GM19351 (cell line): ENCODE data around the gene GLRA1.
"Not testable (repeated sequence)": the region's sequence is repeated elsewhere in the genome, so short reads cannot be mapped to it uniquely, and the experiment has no call there.

Experiments used
- ATAC-seq: cut with Tn5 transposase; IDR thresholded peaks from one replicate; pipeline ENCODE4 v1.9.1; 2021; ENCODE audit warnings: mild to moderate bottlenecking, moderate library complexity; ENCODE audit not compliant: unreplicated experiment

The GLRA1 gene

DNA sequence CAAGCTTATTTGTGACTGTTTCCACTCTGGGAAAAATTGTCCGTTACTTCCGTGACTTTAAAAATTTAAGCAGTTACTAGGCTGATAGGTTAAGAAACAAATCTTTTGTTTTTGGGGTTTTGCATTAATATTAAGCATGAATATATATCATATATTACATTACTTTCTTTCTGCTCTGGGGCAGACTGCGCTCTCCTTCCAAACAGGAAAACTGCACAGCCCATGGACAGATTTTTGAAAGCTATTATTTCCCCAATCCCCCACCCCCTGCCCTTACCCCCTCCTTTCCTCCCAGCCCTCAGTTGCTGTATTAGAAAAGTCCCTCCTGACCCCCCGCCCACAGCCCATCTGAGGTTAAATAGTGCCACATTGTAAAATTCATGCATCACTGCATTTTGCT lies 102.5 kb downstream of the GLRA1 start:
- ATAC-seq: no peak

DNA sequence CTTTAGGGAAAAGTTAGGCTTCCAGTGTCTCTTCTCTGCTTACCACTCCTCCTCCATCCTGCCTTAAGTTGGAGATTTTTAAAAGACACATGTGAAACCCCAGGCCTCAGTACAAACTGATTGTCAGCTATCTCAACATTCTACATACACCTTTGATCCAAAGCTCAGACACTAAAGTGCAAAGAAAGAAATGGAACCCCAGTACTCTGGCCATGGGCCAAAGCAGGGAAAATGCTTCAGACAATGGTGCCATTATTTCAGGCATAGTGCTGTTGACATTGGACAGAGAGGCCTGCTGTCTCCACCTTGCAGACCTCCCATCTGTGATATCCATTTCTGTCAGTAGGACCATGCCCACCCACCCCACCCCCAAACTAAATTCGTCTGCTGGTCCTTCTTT lies 103.7 kb downstream of the GLRA1 start:
- no peak for ATAC-seq

DNA sequence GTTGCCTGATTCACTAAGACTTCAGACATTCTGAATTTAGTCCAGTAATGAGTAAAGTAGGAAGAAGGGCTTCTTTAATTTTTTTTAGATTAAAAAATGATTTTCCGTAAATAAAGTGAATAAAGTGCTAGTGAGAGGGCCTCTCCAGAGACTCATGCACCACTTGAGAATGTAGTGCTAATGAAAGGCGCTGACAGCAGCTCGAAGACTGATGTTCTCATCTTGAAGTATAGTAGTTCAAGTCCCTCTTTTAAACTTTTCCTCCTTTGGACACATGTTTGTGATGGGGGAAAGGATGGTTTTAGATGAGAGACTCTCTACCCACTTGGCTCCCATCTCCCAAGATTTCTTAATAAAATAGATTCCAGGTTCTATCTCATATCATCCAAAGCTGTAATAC lies 104.4 kb downstream of the GLRA1 start:
- ATAC-seq: no peak

DNA sequence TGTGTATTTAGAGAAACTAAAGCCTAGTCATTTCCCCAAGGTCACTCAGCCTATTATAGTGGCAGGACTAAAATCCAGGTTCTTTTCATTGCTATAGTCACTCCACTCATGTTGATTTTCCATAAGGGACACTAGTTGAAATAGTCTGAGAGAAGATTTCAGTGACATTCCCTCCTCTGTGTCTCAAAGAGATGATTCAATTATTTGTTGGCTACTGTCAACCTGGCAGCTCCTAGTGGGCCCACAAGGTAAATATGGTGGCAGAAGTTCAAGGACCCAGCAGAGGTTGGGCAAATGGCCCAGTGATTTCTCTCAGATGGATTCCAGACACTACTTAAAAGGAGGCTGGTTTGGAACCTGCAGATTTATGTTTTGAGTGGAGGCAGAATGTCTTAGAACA lies 104.8 kb downstream of the GLRA1 start:
- no peak for ATAC-seq

DNA sequence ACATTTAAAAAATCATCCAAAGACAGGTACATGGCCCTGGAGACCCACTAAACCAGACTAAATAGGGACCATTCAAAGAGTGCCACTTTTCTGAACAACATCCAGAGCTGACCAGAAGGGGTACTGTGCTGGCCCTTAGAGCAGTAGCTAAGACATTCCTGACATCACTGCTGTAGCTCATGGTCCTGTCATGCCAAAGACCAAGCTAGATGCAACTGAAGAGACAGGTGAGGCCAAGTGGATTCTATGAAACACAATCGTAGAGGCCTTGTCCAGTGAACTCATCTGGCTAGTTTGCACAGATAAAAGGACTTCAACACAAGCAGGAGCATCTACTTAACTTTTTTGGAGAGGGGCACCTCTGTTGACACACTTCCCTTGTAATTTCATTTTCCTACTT lies 109.6 kb downstream of the GLRA1 start:
- ATAC-seq: no peak

DNA sequence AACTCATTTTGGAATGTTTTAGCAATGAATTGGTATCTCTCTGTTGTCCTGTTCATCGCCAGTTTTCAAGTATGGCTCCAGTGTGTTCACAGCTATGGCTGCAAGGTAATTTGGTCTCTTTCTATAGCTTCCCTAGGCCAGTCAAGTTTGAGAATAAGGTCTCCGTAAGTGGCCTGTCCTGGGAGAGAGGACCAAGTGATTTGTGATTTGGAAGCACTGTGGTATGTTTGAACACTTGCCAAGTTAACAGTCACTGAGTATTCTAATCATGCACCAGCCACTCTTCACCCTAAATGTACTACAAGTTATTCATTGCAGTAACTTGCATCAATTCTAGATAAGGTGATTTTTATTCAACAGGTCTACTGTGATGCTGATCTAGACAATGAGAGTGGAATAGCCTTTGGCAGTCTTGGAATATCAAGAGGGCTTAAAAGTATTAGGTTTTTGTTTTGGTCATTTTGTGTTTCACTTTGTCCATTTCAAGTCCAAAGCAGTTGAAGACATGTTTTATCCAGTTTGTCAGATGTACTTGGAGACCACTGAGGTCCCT lies 111.8 kb downstream of the GLRA1 start:
- no peak for ATAC-seq

DNA sequence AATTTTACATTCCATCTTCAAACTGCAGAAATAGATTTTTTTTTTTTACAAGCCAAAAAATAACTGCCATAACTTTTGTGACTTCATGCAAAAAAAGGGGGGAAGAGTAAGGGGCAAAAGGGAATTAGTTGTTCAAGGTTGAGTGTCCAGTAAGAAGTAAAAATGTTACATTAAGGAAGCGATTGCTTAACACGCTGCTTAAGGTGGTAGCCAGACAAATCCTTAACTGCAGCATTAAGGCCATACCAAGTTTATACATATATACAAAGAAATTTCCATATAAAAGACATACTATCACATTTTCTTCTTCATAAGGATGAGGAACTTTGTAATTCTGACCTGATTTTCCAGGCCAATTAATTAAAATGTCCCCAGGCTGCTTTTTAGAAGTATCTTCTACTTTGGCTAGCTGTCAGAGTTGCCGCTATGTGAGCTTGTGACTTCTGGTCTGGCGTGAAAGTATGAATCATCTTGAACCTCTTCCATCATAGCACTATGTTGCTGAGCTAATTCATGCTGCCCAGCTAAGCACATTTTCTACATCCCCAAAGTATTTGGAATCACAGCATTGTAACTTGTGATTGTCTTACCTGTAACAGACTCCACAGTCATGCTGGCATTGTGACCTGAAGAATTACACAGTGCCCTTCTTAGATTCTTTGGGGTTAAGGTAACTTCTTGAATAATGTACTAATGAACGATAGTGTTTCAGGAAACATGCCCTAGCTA lies 112.9 kb downstream of the GLRA1 start:
- no peak for ATAC-seq

DNA sequence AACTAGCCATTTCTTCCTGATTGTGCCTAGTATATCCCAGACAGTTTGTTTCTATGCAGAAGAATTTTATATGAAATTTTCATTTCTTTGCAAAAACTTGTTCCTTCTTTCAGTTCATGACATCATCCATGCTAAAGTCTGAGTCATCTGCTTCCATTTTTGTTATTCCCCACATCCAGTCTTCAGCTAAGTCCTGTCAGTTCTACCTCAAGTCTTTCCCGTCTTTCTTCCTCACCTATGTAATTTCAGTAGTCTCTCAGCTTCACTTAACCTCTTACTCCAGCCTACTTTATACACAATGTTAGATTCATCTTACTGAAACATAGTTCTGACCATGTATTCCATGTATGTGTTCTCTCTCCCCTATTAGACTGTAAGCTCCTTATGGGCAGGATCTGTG lies 113.8 kb downstream of the GLRA1 start:
- no peak for ATAC-seq

DNA sequence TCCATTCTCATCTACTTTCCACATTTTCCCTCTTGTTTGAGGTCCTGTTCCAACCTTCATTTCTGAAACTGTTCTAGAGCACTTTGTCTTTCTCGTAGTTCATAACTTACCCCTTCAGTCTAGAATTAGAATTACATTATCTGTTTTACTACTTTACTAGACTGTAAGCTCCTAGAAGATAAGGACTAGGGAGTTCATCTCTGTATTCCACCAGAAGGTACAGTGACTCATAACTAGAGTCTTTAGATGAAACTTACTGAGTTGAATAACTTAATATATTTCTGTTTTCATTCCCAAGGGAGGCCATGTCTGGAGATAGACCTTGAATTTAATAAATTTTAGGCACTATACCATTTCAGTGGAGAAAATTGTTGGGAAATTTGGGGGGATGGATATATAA lies 114.2 kb downstream of the GLRA1 start:
- ATAC-seq: no peak

DNA sequence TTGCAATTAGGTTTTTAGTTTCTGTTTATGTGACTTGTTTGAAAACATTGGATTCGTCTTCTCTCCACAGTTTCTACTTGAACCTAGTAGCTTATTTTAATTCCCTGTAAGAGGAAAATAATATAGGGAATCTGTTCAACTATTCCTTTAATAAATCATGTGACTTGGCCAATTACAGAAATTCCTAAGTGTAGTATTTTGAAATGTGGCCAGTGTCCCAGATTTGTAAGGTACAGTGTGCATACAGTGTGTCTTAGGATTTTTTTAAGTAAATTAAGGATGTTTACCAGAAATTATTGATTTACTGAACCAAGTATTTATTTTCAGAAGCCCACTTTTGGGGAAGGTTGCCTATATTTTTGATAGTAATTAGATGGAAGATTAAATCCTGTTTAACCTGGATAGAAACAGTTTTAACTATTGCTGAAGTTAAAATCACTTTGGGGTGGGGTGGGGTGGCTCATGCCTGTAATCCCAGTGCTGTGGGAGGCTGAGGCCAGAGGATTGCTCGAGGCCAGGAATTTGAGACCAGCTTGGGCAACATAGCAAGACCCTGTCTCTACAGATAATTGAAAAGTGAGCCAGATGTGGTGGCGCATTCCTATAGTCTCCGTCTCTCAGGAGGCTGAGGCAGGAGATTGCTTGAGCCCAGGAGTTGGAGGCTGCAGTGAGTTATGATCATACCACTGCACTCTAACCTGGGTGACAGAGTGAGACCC lies 116.0 kb downstream of the GLRA1 start:
- no peak for ATAC-seq

DNA sequence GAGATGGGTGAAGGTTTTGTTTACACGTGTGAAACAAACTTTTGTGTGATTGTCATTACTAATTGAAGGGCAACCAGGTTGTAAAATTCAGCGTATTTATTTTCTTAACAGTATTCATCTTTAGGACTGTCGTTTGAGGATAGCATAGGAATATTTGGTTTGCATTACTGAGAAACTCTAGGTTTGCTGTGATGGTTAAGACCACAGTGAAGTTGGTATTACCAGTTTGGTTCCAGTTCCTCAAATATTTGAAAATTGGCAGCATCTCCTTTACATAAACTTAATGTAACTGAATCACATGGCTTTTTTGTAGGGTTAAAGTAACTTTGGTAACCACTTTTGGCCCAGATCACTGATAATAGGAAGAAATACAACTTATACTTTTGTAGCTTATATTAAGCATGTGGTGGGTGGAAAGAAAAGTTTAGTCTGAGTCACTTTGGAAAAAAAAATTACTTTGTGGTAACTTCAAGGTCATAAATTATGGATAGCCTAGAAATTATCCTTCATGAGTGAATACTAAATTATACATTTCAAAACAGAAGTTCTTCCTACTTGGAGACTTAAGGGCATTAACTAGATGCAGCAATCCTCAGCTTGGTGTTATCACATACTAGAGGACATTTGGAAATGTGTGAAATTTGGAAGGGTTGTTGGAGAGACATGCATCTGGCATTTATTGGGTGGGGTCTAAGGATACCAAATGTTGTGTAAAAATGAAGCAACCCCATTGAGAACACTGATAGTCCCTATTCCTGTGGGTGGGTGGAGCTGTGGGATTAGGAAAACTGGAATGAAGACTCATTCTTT lies 119.0 kb downstream of the GLRA1 start:
- no peak for ATAC-seq

DNA sequence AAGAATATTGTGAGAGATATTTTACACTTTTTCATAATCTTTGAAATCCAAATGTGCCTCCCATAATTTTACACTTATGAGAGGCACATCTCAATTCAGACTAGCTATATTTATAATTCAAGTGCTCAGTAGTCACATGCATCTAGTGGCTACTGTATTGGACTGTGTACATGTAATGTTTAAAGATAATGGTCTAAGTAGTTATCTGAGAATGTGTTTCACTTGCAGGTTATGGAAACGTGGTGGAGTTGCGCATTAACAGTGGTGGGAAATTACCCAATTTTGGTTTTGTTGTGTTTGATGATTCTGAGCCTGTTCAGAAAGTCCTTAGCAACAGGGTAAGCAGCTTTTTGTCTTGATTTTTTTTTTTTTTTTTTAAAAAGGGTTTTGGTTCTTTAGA lies 124.1 kb downstream of the GLRA1 start:
- ATAC-seq: no peak

DNA sequence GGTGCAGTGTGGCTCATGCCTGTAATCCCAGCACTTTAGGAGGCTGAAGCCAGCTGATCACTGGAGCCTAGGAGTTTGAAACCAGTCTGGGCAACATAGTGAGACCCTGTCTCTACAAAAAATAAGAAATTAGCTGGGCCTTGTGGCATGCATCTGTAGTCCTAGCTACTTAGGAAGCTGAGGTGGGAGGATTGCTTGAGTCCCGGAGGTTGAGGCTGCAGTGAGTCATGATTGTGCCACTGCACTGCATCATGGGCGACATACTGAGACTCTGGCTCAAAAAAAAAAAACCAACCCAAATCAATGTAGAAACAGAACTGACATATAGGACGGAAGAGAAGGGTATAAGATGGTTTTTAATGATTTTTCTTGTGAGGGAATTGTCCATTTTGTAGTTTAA lies 125.2 kb downstream of the GLRA1 start:
- ATAC-seq: no peak

DNA sequence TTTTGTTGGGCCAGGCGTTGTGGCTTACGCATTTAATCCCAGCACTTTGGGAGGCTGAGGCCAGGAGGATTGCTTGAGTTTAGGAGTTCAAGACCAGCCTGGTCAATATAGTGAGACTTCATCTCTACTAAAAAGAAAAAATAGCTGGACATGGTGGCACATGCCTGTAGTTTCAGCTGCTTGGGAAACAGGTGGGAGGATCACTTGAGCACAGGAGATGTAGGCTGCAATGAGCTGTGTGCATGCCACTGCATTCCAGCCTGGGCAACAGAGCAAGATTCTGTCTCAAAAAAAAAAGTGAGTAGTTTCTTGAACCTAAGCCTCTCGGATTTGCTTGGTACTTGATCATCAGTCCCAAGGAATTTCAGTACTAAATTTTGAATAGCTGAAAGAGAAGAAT lies 126.0 kb downstream of the GLRA1 start:
- no peak for ATAC-seq

DNA sequence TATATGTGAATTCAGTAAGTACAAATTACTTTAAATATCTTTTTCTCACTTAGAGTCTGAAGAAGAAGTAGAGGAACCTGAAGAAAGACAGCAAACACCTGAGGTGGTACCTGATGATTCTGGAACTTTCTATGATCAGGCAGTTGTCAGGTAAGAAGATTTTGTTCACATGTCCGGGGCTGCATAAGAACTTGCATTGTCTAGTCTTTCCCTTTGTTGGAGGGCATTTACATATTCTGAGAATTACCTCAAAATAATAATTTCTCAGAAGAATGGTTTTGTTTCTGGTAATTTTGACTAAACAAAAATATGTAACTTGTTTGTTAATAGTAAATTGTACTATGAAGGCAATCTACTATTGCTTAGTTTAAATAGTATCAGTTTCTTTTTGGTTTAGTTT lies 129.2 kb downstream of the GLRA1 start:
- ATAC-seq: no peak

DNA sequence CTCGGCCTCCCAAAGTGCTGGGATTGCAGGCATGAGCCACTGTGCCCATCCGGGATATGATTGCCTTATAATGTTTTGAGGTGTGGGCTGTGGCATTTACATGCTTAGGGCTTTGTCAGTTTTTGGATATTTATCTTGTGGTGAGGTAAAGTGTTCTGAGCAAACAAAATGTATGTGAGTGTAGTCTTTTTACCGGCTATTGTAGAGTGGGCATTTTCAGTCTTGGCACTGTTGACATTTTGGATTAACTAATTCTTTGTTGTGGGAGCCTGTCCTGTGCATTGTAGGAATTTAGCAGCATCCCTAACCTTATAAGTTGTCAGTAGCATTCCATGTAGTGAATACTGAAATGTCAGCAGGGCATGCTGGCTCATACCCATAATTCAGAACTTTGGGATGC lies 131.3 kb downstream of the GLRA1 start:
- no peak for ATAC-seq

DNA sequence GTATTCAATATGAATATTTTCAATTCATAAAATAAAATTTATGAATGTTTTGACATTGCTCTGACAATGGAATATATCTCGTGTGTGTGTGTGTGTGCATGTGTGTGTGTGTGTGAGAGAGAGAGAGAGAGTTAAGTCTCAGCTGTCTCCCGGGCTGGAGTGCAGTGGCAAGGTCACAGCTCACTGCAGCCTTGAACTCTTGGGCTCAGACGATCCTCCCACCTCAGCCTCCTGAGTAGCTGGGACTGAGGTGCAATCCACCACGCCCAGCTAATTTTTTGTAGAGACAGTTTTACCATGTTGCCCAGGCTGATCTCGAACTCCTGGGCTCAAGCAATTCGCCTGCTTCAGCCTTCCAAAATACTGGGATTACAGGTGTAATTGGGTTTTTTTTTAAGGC lies 136.8 kb downstream of the GLRA1 start:
- no peak for ATAC-seq

DNA sequence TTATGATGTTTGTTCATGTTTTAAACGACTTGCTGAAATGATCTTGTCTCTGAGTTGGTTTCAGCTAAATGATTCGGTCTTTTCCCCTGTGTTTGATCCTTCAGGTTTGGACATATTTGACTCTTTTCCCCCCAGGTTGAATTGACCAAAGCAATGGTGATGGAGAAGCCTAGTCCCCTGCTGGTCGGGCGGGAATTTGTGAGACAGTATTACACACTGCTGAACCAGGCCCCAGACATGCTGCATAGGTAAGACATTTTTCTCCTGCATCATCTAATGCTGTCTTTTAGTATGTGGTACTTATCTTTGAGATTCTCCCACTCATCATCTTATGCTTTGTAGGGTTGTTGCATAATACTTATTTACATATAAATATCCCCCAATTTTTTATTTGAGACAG lies 138.2 kb downstream of the GLRA1 start:
- ATAC-seq: no peak

DNA sequence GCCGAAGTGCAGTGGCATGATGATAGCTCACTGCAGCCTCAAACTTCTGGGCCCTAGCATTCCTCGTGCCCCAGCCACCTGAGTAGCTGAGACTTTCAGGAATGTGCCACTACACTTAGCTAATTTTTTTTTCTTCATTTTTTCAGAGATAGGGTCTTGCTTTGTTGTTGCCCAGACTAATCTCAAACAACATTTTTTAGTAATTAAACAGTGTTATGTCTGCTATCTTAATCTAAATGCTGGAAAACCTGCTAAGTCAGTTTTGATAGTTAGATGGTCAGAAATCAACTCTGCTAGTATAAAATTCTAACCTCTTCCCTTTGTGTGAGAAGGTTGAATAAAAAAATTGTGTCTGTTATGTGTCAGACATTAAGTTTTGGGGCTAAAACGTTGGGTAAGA lies 140.5 kb downstream of the GLRA1 start:
- no peak for ATAC-seq

DNA sequence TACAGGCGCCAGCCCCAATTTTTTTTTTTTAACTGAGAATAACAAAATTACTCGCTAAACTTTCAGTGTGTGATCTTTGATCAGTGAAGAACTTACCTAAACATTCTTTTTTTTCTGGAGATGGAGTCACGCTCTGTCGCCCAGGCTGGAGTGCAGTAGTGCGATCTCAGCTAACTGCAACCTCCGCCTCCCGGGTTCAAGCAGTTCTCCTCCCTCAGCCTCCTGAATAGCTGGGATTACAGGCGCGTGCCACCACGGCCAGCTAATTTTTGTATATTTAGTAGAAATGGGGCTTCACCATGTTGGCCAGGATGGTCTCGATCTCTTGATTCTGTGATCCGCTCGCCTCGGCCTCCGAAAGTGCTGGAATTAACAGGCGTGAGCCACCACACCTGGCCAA lies 141.0 kb downstream of the GLRA1 start:
- ATAC-seq: not testable (repeated sequence)

DNA sequence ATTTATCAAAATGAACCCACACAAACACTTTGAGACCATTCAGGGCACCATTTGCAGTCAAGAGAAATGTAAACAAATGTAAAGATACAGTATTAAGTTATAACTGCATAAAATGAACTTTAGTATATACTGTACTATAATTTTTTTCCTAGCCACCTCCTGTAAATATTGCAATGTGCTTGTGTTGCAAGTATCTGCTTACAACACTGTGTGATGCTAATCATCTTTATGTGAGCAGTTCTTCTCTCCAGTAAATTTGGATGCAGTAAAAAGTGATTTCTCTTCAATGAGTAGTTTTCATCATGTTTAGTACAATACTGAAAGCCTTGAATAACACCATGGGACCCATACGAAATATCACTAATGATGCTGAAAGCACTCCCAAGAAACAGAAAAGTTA lies 143.4 kb downstream of the GLRA1 start:
- ATAC-seq: no peak

DNA sequence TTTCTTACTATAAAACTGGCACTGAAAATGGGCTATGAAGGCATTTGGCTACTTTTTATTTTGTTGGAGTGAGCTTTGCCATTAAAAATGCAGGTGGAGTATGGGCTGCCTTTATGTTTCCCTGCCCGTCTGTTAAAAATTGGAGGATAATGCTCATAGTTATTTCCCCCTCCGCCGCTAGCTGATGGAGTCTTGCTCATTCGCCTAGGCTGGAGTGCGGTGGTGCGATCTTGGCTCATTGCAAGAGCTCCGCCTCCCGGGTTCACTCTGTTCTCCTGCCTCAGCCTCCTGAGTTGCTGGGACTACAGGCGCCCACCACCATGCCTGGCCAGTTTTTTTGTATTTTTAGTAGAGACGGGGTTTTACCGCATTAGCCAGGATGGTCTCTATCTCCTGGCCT lies 144.3 kb downstream of the GLRA1 start:
- ATAC-seq: no peak
